Measurements from ENCODE around the gene ADAMTS7.
"Not testable (repeated sequence)": the region's sequence is repeated elsewhere in the genome, so short reads cannot be mapped to it uniquely, and the experiment has no call there.

ADAMTS7 gene

GRCh38 chr15:78755900-78756591 is 55.2 kb downstream of the ADAMTS7 start:
- DNase-seq (ENCODE audit: extremely low read depth in 1 of 2, low read depth in 1 of 2), result not testable (repeated sequence)

GRCh38 chr15:78754637-78755280 is 56.5 kb downstream of the ADAMTS7 start:
- not testable (repeated sequence) for DNase-seq (ENCODE audit: extremely low read depth in 1 of 2, low read depth in 1 of 2)

- DNase-seq (ENCODE audit: extremely low read depth in 1 of 2, low read depth in 1 of 2), result not testable (repeated sequence)
These were observed 57.3 kb downstream of the ADAMTS7 start for GRCh38 chr15:78753751-78754535.

- not testable (repeated sequence) for DNase-seq (ENCODE audit: extremely low read depth in 1 of 2, low read depth in 1 of 2)
These were observed 58.0 kb downstream of the ADAMTS7 start for GRCh38 chr15:78753359-78753659.

DNA sequence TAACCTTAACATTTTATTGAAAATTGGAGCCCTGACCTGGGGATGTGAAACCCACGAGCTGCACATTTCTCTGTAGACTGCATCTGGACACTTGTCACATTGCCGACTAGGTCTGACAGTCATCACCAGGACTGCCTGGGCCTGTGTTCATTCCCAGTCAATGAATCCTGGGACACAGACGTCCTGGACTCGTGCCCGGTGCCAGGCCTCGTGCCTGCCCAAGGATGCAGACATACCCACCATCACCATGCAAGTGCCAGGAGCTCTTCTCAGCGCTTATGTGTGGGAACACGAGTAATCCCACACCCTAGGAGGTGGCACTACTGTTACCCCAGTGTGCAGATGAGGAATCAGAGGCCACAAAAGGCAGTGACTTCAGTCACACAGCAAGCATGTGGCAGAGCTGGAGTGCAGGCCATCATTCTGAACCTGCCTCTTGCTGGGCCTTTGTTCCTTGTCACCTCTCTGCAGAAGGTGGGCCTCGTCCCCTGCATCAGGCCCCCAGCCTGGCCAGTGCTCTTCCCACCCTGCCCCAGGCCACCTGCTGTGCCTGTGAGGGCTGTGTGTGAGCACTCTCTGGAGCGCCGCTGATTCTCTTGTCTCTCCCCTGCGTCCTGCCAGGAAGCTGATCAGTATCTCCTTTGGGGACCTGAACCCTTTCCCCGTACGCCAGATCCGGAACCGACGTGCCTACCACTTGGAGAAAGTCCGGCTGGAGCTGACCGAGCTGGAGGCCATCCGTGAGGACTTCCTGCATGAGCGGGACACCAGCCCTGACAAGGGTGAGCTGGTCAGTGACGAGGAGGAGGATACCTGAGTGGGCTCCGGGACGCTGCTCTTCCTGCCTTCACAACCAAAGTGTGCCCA is 58.5 kb downstream of the ADAMTS7 start:
- DNase-seq (ENCODE audit: extremely low read depth in 1 of 2, low read depth in 1 of 2), result no peak

GRCh38 chr15:78751602-78751979 is 59.7 kb downstream of the ADAMTS7 start:
- no peak for DNase-seq (ENCODE audit: extremely low read depth in 1 of 2, low read depth in 1 of 2)

GRCh38 chr15:78750974-78751601 is 60.2 kb downstream of the ADAMTS7 start:
- DNase-seq (ENCODE audit: extremely low read depth in 1 of 2, low read depth in 1 of 2), result peak; percentile 75 to 86

DNA sequence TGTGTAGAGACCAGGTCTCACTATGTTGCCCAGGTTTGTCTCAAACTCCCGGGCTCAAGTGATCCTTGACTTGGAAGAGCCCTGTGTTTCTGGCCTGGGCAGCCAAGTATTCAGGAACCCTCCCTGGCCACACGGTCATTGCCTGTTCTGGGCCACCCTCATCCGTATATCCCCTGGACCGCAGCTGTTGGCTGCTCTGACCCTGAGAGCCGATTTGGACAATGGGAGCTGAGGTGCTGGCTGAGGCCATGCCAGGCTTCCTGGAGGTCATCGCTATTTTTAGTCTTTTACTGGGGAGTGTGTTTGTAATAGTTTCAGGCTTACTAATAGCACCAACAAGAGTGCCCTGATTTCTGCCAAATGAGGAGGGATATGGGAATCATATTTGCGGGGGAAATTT is 60.7 kb downstream of the ADAMTS7 start:
- no peak for DNase-seq (ENCODE audit: extremely low read depth in 1 of 2, low read depth in 1 of 2)

GRCh38 chr15:78749831-78750230 is 61.4 kb downstream of the ADAMTS7 start:
- no peak for DNase-seq (ENCODE audit: extremely low read depth in 1 of 2, low read depth in 1 of 2)

DNA sequence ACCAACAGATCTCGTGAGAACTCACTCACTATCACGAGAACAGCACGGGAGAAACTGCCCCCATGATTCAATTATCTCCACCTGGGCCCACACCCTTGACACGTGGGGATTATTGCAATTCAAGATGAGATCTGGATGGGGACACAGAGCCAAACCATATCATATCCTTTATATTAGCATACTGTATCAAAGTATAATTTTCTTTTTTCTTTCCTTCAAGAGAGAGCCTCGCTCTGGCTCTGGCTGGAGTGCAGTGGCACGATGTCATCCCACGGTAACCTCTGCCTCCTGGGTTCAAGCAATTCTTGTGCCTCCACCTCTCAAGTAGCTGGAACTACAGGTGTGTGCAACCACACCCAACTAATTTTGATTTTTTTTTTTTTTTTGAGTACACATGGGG is 63.4 kb downstream of the ADAMTS7 start:
- DNase-seq (ENCODE audit: extremely low read depth in 1 of 2, low read depth in 1 of 2), result not testable (repeated sequence)

GRCh38 chr15:78741674-78742073 is 69.6 kb downstream of the ADAMTS7 start:
- not testable (repeated sequence) for DNase-seq (ENCODE audit: extremely low read depth in 1 of 2, low read depth in 1 of 2)

DNA sequence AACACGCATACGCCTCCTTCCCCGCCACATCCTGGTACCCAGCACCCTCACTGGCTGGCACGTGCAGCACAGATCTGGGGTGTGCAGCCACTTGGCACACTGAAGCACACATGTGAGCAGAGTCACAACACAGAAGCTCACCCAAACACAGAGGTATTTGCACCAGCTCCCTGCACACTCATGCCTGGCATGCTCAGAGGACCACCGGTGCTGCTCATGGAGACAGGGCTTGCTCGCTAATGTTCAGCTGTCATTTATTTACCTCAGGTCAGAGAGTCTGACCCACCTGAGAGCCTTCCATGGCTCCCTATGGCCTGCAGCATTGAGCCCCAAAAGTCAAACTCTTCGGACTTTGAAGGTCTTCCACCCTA is 70.4 kb downstream of the ADAMTS7 start:
- no peak for DNase-seq (ENCODE audit: extremely low read depth in 1 of 2, low read depth in 1 of 2)

GRCh38 chr15:78739996-78740903 is 71.0 kb downstream of the ADAMTS7 start:
- DNase-seq (ENCODE audit: extremely low read depth in 1 of 2, low read depth in 1 of 2), result peak; percentile 39 to 56

DNA sequence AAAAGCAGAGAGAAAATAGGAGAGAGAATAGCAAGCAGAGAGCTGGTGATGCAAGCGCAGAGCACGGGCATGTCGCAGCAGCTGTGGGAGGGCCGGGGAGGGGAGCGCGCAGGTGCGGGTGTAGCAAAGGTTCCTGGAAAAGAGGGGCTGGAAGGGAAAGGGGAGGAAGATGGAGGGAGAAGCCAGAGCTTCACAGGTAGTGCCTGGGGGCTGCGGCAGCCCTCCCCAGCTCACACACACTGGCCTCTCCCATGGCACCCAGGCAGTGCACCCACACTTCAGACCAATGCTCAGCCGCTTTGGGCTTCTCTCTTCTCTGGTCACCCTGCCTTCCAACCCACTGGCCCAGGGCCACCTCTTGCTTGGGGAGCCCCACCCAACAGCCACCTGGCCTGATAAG is 72.1 kb downstream of the ADAMTS7 start:
- DNase-seq (ENCODE audit: extremely low read depth in 1 of 2, low read depth in 1 of 2), result no peak

- DNase-seq (ENCODE audit: extremely low read depth in 1 of 2, low read depth in 1 of 2), result peak in 1 of 2 donors; percentile 42
These were observed 73.2 kb downstream of the ADAMTS7 start for GRCh38 chr15:78737931-78738558.

DNA sequence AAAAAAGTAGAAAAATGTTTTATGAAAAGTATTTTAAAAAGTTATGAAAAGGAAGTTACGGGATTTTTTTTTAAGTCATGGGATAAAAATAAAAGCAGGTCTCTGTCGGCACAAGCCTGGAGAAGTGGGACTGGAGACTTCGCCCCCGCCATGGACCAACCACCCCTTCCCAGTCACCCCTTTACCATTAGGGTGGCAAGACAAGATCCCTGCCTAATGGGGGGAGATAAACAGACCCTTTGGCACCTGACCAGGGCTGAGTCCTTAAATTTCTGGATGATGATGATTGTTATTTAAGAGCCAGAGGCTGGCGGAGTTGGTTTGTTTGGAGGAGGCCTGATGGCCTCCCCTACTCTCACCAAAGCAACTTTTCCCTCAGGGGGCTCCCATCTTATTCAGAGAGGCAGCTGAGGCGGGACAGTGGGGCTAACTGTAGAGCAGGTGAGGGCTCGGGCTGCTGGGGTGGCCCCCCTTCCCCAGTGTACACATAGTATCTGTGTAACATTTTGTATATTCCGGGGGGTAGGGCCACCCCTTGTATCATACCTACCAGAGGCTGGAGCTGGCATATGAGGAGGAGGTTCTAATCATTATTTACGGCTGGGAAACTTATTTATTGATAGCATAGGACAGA is 74.0 kb downstream of the ADAMTS7 start:
- DNase-seq (ENCODE audit: extremely low read depth in 1 of 2, low read depth in 1 of 2), result no peak

GRCh38 chr15:78736286-78736685 is 75.0 kb downstream of the ADAMTS7 start:
- not testable (repeated sequence) for DNase-seq (ENCODE audit: extremely low read depth in 1 of 2, low read depth in 1 of 2)

GRCh38 chr15:78734451-78735064 is 76.7 kb downstream of the ADAMTS7 start:
- no peak for DNase-seq (ENCODE audit: extremely low read depth in 1 of 2, low read depth in 1 of 2)

All from stimulated activated CD8-positive, alpha-beta memory T cell treated with anti-CD3 and anti-CD28 coated beads, Interleukin-7, amount 100 ng/mL, for 48 hours (primary cell).